ENCODE results near the gene OAS1. TPM values are rescaled to one million over a fixed set of nuclear protein-coding genes. Genes with fewer than 3 reads are reported as not detected.

Gene OAS1
- total RNA-seq (1 to 10 TPM; 2.6 to 3.4 TPM), total RNA-seq (3.5 to 430 (median 14.9) reads per million in 172 experiments)
- polyA plus RNA-seq (2013, experiment 1 of 2), result 38.8 TPM
- 23.5 TPM for polyA plus RNA-seq (2013, experiment 2 of 2)

DNA sequence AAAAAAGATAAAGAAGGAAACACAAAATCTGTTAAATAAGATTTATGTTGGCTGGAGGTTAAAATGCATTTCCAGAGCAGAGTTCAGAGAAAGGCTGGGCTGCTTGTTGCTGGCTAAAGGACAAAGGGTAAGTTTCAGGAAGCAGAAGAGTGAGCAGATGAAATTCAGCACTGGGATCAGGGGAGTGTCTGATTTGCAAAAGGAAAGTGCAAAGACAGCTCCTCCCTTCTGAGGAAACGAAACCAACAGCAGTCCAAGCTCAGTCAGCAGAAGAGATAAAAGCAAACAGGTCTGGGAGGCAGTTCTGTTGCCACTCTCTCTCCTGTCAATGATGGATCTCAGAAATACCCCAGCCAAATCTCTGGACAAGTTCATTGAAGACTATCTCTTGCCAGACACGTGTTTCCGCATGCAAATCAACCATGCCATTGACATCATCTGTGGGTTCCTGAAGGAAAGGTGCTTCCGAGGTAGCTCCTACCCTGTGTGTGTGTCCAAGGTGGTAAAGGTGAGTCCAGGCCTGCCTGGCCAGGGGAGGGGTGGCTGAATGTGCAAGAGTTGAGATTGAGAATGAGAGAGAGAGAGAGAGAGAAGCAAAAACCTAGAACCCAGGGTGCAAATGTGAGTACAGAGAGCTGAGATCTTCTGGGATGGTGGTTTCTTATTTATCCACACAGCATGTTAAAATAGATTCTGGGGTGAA, at the start of gene OAS1:
OAS1 (plus strand) TSS at position 251 of the 703 bp plus-strand sequence; CDS start at position 329, 78 bp downstream.
- Mint-ChIP-seq H3K4me1 (ENCODE audit: low read depth) (peaks cover 94% of the 10 kb centered on the region), H3K4me3 (peak within 1 kb of the TSS; percentile 87), H3K36me3 (ENCODE audit: low read depth) (peaks cover 33% of the 10 kb centered on the region), H3K9me3 (no peaks in the 10 kb centered on the region), H3K27me3 (no peaks in the 10 kb centered on the region), H3K27ac (peak within 1 kb of the TSS; percentile 82)
- peak in 8 of 14 experiments; percentile 13 to 78 (median 50) for DNase-seq
- H3K4me1 ChIP-seq (ENCODE audit: insufficient read depth, low read length), result peaks cover 57% of the 10 kb centered on the region
- H3K4me3 ChIP-seq (ENCODE audit: low read length), result peak within 1 kb of the TSS; percentile 66
- H3K27ac ChIP-seq (ENCODE audit: low read depth in 1 of 2, low read length in 2 of 2), result peak within 1 kb of the TSS; percentile 59 to 66
- ATAC-seq (ENCODE audit: poor library complexity), result peak; percentile 71
- intact Hi-C loops (cut with DNase I, micrococcal nuclease), result loop anchor here in 1 of 2 experiments (5.0 kb wide), 1 partner anchor 75 kb away; no protein-coding TSS in a partner anchor
- ChIA-PET CTCF (interaction anchor here (1.0 to 2.5 kb wide), 2 partner anchors 71 to 86 kb away, joined by 3 to 7 read pairs; partner anchors contain the start of gene OAS2), POLR2A (interaction anchor here (0.7 to 3.8 kb wide), 8 partner anchors 10 to 71 kb away, joined by 3 to 61 read pairs (median 4); partner anchors contain the start of genes OAS2 and OAS3)
- no peaks in the 10 kb centered on the region for H3K36me3 ChIP-seq (ENCODE audit: insufficient read depth, low read length)
- no peaks in the 10 kb centered on the region for H3K9me3 ChIP-seq (ENCODE audit: control insufficient read depth in 1 of 2, insufficient read depth in 1 of 2, low read length in 2 of 2)
- H3K27me3 ChIP-seq (ENCODE audit: control insufficient read depth in 1 of 2, insufficient read depth in 2 of 2, low read length in 2 of 2), result no peaks in the 10 kb centered on the region
- TF ChIP-seq, protein P1, sequence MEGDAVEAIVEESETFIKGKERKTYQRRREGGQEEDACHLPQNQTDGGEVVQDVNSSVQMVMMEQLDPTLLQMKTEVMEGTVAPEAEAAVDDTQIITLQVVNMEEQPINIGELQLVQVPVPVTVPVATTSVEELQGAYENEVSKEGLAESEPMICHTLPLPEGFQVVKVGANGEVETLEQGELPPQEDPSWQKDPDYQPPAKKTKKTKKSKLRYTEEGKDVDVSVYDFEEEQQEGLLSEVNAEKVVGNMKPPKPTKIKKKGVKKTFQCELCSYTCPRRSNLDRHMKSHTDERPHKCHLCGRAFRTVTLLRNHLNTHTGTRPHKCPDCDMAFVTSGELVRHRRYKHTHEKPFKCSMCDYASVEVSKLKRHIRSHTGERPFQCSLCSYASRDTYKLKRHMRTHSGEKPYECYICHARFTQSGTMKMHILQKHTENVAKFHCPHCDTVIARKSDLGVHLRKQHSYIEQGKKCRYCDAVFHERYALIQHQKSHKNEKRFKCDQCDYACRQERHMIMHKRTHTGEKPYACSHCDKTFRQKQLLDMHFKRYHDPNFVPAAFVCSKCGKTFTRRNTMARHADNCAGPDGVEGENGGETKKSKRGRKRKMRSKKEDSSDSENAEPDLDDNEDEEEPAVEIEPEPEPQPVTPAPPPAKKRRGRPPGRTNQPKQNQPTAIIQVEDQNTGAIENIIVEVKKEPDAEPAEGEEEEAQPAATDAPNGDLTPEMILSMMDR (IDR thresholded peaks at IDR 0.05), result no peak

GRCh38 chr12:112859291-112859690, 47.5 kb upstream of the OAS1 start:
- peaks cover 4 to 8% of the 10 kb centered on the region in 2 experiments for H3K27me3 ChIP-seq (ENCODE audit: control insufficient read depth in 1 of 2, insufficient read depth in 2 of 2, low read length in 2 of 2)
- DNase-seq (no peak), ATAC-seq (ENCODE audit: poor library complexity) (no peak)
- no peaks in the 10 kb centered on the region for H3K9me3 ChIP-seq (ENCODE audit: control insufficient read depth in 1 of 2, insufficient read depth in 1 of 2, low read length in 2 of 2)
- intact Hi-C loops (cut with DNase I, micrococcal nuclease), result no loop called here
- H3K4me3 ChIP-seq (ENCODE audit: low read length), result no peak overlapping the region
- Mint-ChIP-seq H3K27ac (no peak overlapping the region), H3K27me3 (peaks cover 59% of the 10 kb centered on the region), H3K4me1 (ENCODE audit: low read depth) (no peaks in the 10 kb centered on the region), H3K4me3 (no peak overlapping the region), H3K9me3 (no peaks in the 10 kb centered on the region), H3K36me3 (ENCODE audit: low read depth) (no peaks in the 10 kb centered on the region)
- ChIA-PET CTCF (no interaction called here), POLR2A (no interaction called here)
- TF ChIP-seq, protein P1 (IDR thresholded peaks at IDR 0.05), result no peak
- H3K36me3 ChIP-seq (ENCODE audit: insufficient read depth, low read length), result no peaks in the 10 kb centered on the region
- no peaks in the 10 kb centered on the region for H3K4me1 ChIP-seq (ENCODE audit: insufficient read depth, low read length)
- no peak overlapping the region for H3K27ac ChIP-seq (ENCODE audit: low read depth in 1 of 2, low read length in 2 of 2)

DNA sequence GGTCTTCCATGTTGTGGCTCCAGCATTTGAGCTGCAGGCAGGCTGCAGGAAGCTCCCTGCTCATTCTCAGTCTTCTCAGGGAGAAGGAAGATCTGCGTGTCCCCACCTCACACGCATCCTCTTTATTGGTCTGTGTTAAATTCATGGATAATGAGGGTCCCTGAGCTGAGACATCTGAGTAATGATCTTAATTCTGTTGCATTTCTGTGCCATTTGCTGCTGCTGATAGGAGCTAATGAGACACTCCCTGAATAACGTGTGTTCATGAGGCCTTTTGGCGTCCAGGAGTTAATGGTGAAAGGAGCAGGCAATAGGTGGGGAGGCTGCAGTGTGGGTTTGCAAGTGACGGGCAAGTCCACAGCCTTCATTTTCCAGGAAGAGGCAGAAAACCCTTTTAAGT, 46.6 kb upstream of the OAS1 start:
- no peaks in the 10 kb centered on the region for H3K36me3 Mint-ChIP-seq (ENCODE audit: low read depth)
- peaks cover 61% of the 10 kb centered on the region for H3K27me3 Mint-ChIP-seq
- H3K4me1 ChIP-seq (ENCODE audit: insufficient read depth, low read length), result no peaks in the 10 kb centered on the region
- ChIA-PET CTCF (no interaction called here), POLR2A (no interaction called here)
- no peak for DNase-seq
- peaks cover 9 to 12% of the 10 kb centered on the region in 2 experiments for H3K27me3 ChIP-seq (ENCODE audit: control insufficient read depth in 1 of 2, insufficient read depth in 2 of 2, low read length in 2 of 2)
- H3K36me3 ChIP-seq (ENCODE audit: insufficient read depth, low read length), result no peaks in the 10 kb centered on the region
- no peaks in the 10 kb centered on the region for H3K9me3 ChIP-seq (ENCODE audit: control insufficient read depth in 1 of 2, insufficient read depth in 1 of 2, low read length in 2 of 2)
- no peaks in the 10 kb centered on the region for H3K4me1 Mint-ChIP-seq (ENCODE audit: low read depth)
- no peaks in the 10 kb centered on the region for H3K9me3 Mint-ChIP-seq
- no peak overlapping the region for H3K4me3 Mint-ChIP-seq
- H3K4me3 ChIP-seq (ENCODE audit: low read length), result no peak overlapping the region
- H3K27ac ChIP-seq (ENCODE audit: low read depth in 1 of 2, low read length in 2 of 2), result no peak overlapping the region
- TF ChIP-seq, protein P1 (IDR thresholded peaks at IDR 0.05), result no peak
- intact Hi-C loops (cut with DNase I, micrococcal nuclease), result no loop called here
- ATAC-seq (ENCODE audit: poor library complexity), result no peak
- no peak overlapping the region for H3K27ac Mint-ChIP-seq

Measured in CD4-positive, alpha-beta T cell (primary cell).